Measurements from ENCODE around the gene TMEM232.

TMEM232 gene

GRCh38 chr5:110638970-110639902 lies 87.2 kb downstream of the TMEM232 start:
- no peak overlapping the region for H3K27ac ChIP-seq (ENCODE audit: low read depth, low read length)
- no peaks in the 10 kb centered on the region for H3K36me3 ChIP-seq (ENCODE audit: control insufficient read depth, insufficient read depth, low read length)
- H3K4me1 ChIP-seq (ENCODE audit: control insufficient read depth, insufficient read depth, low read length), result no peaks in the 10 kb centered on the region
- no peak overlapping the region for H3K4me3 ChIP-seq (ENCODE audit: low read length)
- no peaks in the 10 kb centered on the region for H3K27me3 ChIP-seq (ENCODE audit: control insufficient read depth, insufficient read depth, low read length)
- no peak overlapping the region for H3K9ac ChIP-seq (ENCODE audit: low read length)

- H3K27me3 ChIP-seq (ENCODE audit: control insufficient read depth, insufficient read depth, low read length), result no peaks in the 10 kb centered on the region
Observed at GRCh38 chr5:110634475-110634874, 92.0 kb downstream of the TMEM232 start.

GRCh38 chr5:110631236-110631635 lies 95.2 kb downstream of the TMEM232 start:
- H3K4me3 ChIP-seq (ENCODE audit: low read length), result no peak overlapping the region
- H3K36me3 ChIP-seq (ENCODE audit: control insufficient read depth, insufficient read depth, low read length), result no peaks in the 10 kb centered on the region
- no peaks in the 10 kb centered on the region for H3K27me3 ChIP-seq (ENCODE audit: control insufficient read depth, insufficient read depth, low read length)
- no peak overlapping the region for H3K27ac ChIP-seq (ENCODE audit: low read depth, low read length)
- no peaks in the 10 kb centered on the region for H3K4me1 ChIP-seq (ENCODE audit: control insufficient read depth, insufficient read depth, low read length)
- H3K9ac ChIP-seq (ENCODE audit: low read length), result no peak overlapping the region

More at GRCh38 chr5:110634475-110634874, 92.0 kb downstream of the TMEM232 start:
- Histone ChIP-seq H3K36me3 (ENCODE audit: control insufficient read depth, insufficient read depth, low read length) (no peaks in the 10 kb centered on the region), H3K4me1 (ENCODE audit: control insufficient read depth, insufficient read depth, low read length) (no peaks in the 10 kb centered on the region), H3K27ac (ENCODE audit: low read depth, low read length) (no peak overlapping the region), H3K4me3 (ENCODE audit: low read length) (no peak overlapping the region), H3K9ac (ENCODE audit: low read length) (no peak overlapping the region)

GRCh38 chr5:110630350-110630749 lies 96.1 kb downstream of the TMEM232 start:
- H3K27me3 ChIP-seq (ENCODE audit: control insufficient read depth, insufficient read depth, low read length), result no peaks in the 10 kb centered on the region

GRCh38 chr5:110625376-110625999 lies 101.0 kb downstream of the TMEM232 start:
- Histone ChIP-seq H3K36me3 (ENCODE audit: control insufficient read depth, insufficient read depth, low read length) (no peaks in the 10 kb centered on the region), H3K27ac (ENCODE audit: low read depth, low read length) (no peak overlapping the region), H3K27me3 (ENCODE audit: control insufficient read depth, insufficient read depth, low read length) (no peaks in the 10 kb centered on the region), H3K4me3 (ENCODE audit: low read length) (no peak overlapping the region), H3K9ac (ENCODE audit: low read length) (no peak overlapping the region), H3K4me1 (ENCODE audit: control insufficient read depth, insufficient read depth, low read length) (no peaks in the 10 kb centered on the region)

More at GRCh38 chr5:110630350-110630749, 96.1 kb downstream of the TMEM232 start:
- H3K27ac ChIP-seq (ENCODE audit: low read depth, low read length), result no peak overlapping the region
- no peaks in the 10 kb centered on the region for H3K4me1 ChIP-seq (ENCODE audit: control insufficient read depth, insufficient read depth, low read length)
- no peak overlapping the region for H3K9ac ChIP-seq (ENCODE audit: low read length)
- no peaks in the 10 kb centered on the region for H3K36me3 ChIP-seq (ENCODE audit: control insufficient read depth, insufficient read depth, low read length)
- H3K4me3 ChIP-seq (ENCODE audit: low read length), result no peak overlapping the region

- no peaks in the 10 kb centered on the region for H3K4me1 ChIP-seq (ENCODE audit: control insufficient read depth, insufficient read depth, low read length)
- no peak overlapping the region for H3K4me3 ChIP-seq (ENCODE audit: low read length)
- H3K36me3 ChIP-seq (ENCODE audit: control insufficient read depth, insufficient read depth, low read length), result no peaks in the 10 kb centered on the region
- H3K9ac ChIP-seq (ENCODE audit: low read length), result no peak overlapping the region
- H3K27me3 ChIP-seq (ENCODE audit: control insufficient read depth, insufficient read depth, low read length), result no peaks in the 10 kb centered on the region
- H3K27ac ChIP-seq (ENCODE audit: low read depth, low read length), result no peak overlapping the region
Observed at GRCh38 chr5:110623874-110624273, 102.6 kb downstream of the TMEM232 start.

GRCh38 chr5:110618941-110619340 lies 107.5 kb downstream of the TMEM232 start:
- H3K27me3 ChIP-seq (ENCODE audit: control insufficient read depth, insufficient read depth, low read length), result no peaks in the 10 kb centered on the region

GRCh38 chr5:110616009-110616408 lies 110.5 kb downstream of the TMEM232 start:
- Histone ChIP-seq H3K27me3 (ENCODE audit: control insufficient read depth, insufficient read depth, low read length) (no peaks in the 10 kb centered on the region), H3K9ac (ENCODE audit: low read length) (no peak overlapping the region), H3K27ac (ENCODE audit: low read depth, low read length) (no peak overlapping the region), H3K4me1 (ENCODE audit: control insufficient read depth, insufficient read depth, low read length) (no peaks in the 10 kb centered on the region), H3K4me3 (ENCODE audit: low read length) (no peak overlapping the region), H3K36me3 (ENCODE audit: control insufficient read depth, insufficient read depth, low read length) (no peaks in the 10 kb centered on the region)

More at GRCh38 chr5:110618941-110619340, 107.5 kb downstream of the TMEM232 start:
- no peak overlapping the region for H3K27ac ChIP-seq (ENCODE audit: low read depth, low read length)
- H3K4me3 ChIP-seq (ENCODE audit: low read length), result no peak overlapping the region
- H3K36me3 ChIP-seq (ENCODE audit: control insufficient read depth, insufficient read depth, low read length), result no peaks in the 10 kb centered on the region
- no peak overlapping the region for H3K9ac ChIP-seq (ENCODE audit: low read length)
- H3K4me1 ChIP-seq (ENCODE audit: control insufficient read depth, insufficient read depth, low read length), result no peaks in the 10 kb centered on the region

GRCh38 chr5:110612794-110613247 lies 113.7 kb downstream of the TMEM232 start:
- Histone ChIP-seq H3K27me3 (ENCODE audit: control insufficient read depth, insufficient read depth, low read length) (no peaks in the 10 kb centered on the region), H3K4me1 (ENCODE audit: control insufficient read depth, insufficient read depth, low read length) (no peaks in the 10 kb centered on the region), H3K4me3 (ENCODE audit: low read length) (no peak overlapping the region), H3K27ac (ENCODE audit: low read depth, low read length) (no peak overlapping the region), H3K9ac (ENCODE audit: low read length) (no peak overlapping the region), H3K36me3 (ENCODE audit: control insufficient read depth, insufficient read depth, low read length) (no peaks in the 10 kb centered on the region)

GRCh38 chr5:110611817-110612216 lies 114.7 kb downstream of the TMEM232 start:
- Histone ChIP-seq H3K27ac (ENCODE audit: low read depth, low read length) (no peak overlapping the region), H3K27me3 (ENCODE audit: control insufficient read depth, insufficient read depth, low read length) (no peaks in the 10 kb centered on the region), H3K4me3 (ENCODE audit: low read length) (no peak overlapping the region), H3K4me1 (ENCODE audit: control insufficient read depth, insufficient read depth, low read length) (no peaks in the 10 kb centered on the region), H3K9ac (ENCODE audit: low read length) (no peak overlapping the region), H3K36me3 (ENCODE audit: control insufficient read depth, insufficient read depth, low read length) (no peaks in the 10 kb centered on the region)

- Histone ChIP-seq H3K36me3 (ENCODE audit: control insufficient read depth, insufficient read depth, low read length) (no peaks in the 10 kb centered on the region), H3K4me3 (ENCODE audit: low read length) (no peak overlapping the region), H3K4me1 (ENCODE audit: control insufficient read depth, insufficient read depth, low read length) (no peaks in the 10 kb centered on the region), H3K9ac (ENCODE audit: low read length) (no peak overlapping the region), H3K27ac (ENCODE audit: low read depth, low read length) (no peak overlapping the region), H3K27me3 (ENCODE audit: control insufficient read depth, insufficient read depth, low read length) (no peaks in the 10 kb centered on the region)
Observed at GRCh38 chr5:110594866-110595265, 131.6 kb downstream of the TMEM232 start.

- Histone ChIP-seq H3K9ac (ENCODE audit: low read length) (no peak overlapping the region), H3K4me3 (ENCODE audit: low read length) (no peak overlapping the region), H3K27me3 (ENCODE audit: control insufficient read depth, insufficient read depth, low read length) (no peaks in the 10 kb centered on the region), H3K4me1 (ENCODE audit: control insufficient read depth, insufficient read depth, low read length) (no peaks in the 10 kb centered on the region), H3K36me3 (ENCODE audit: control insufficient read depth, insufficient read depth, low read length) (no peaks in the 10 kb centered on the region), H3K27ac (ENCODE audit: low read depth, low read length) (no peak overlapping the region)
Observed at GRCh38 chr5:110590187-110590586, 136.3 kb downstream of the TMEM232 start.

Measured in rectal smooth muscle tissue (tissue), 1 donor.